RPMI8226 (cell line): ENCODE results near the gene PFKFB2.

Experiments
- DNase-seq: peaks from one replicate; pipeline ENCODE4 v3.0.0-alpha.2; 2015

The PFKFB2 gene

GRCh38 chr1:207069858-207070506 is 16.9 kb downstream of the PFKFB2 start:
- no peak for DNase-seq

GRCh38 chr1:207070811-207071210 is 17.7 kb downstream of the PFKFB2 start:
- no peak for DNase-seq

- DNase-seq, result no peak
These were observed 18.4 kb downstream of the PFKFB2 start for GRCh38 chr1:207071426-207071825.

- DNase-seq, result no peak
These were observed 19.2 kb downstream of the PFKFB2 start for GRCh38 chr1:207072233-207072632.

- no peak for DNase-seq
These were observed 21.1 kb downstream of the PFKFB2 start for GRCh38 chr1:207073906-207074820.

- DNase-seq, result no peak
These were observed 23.3 kb downstream of the PFKFB2 start for GRCh38 chr1:207076181-207076955.

- no peak for DNase-seq
These were observed 23.9 kb downstream of the PFKFB2 start for GRCh38 chr1:207077012-207077411.

- DNase-seq, result peak; percentile 79
These were observed 24.6 kb downstream of the PFKFB2 start for GRCh38 chr1:207077470-207078377.

- DNase-seq, result no peak
These were observed 25.6 kb downstream of the PFKFB2 start for GRCh38 chr1:207078578-207079132.

- no peak for DNase-seq
These were observed 26.7 kb downstream of the PFKFB2 start for GRCh38 chr1:207079706-207080241.

- DNase-seq, result no peak
These were observed 28.0 kb downstream of the PFKFB2 start for GRCh38 chr1:207081088-207081487.

- no peak for DNase-seq
These were observed 28.7 kb downstream of the PFKFB2 start for GRCh38 chr1:207081806-207082205.

- no peak for DNase-seq
These were observed 31.2 kb downstream of the PFKFB2 start for GRCh38 chr1:207084232-207084631.

- peak; percentile 71 for DNase-seq
These were observed 31.7 kb downstream of the PFKFB2 start for GRCh38 chr1:207084701-207085180.

GRCh38 chr1:207085887-207086286 is 32.8 kb downstream of the PFKFB2 start:
- DNase-seq, result no peak

- DNase-seq, result no peak
These were observed 35.1 kb downstream of the PFKFB2 start for GRCh38 chr1:207088161-207088560.

- DNase-seq, result peak; percentile 45
These were observed 35.9 kb downstream of the PFKFB2 start, which contains the start of gene C4BPB for GRCh38 chr1:207088701-207089626. C4BPB (plus strand) TSS chr1:207088860; CDS start chr1:207089532, 672 bp downstream.

- no peak for DNase-seq
These were observed 36.7 kb downstream of the PFKFB2 start for GRCh38 chr1:207089627-207090355.

GRCh38 chr1:207091200-207091908 is 38.3 kb downstream of the PFKFB2 start:
- DNase-seq, result no peak
